PC-3 (cell line): Measurements from ENCODE around the gene UPK1A.

ENCODE experiments used
- EZH2 ChIP-seq: fragments of 300-600 bp; sonication (generic); IDR thresholded peaks from one replicate; pipeline ENCODE4 v1.6.1; 2017; ENCODE audit warnings: antibody characterized with exemption, mild to moderate bottlenecking, low read length; ENCODE audit not compliant: unreplicated experiment
- TF ChIP-seq, protein P1 (sequence below): fragments of 300-600 bp; sonication (generic); conservative IDR thresholded peaks from 2 replicates; pipeline ENCODE4 v1.5.1; 2017; ENCODE audit warnings: antibody characterized with exemption, low read depth, mild to moderate bottlenecking, low read length

DNA sequence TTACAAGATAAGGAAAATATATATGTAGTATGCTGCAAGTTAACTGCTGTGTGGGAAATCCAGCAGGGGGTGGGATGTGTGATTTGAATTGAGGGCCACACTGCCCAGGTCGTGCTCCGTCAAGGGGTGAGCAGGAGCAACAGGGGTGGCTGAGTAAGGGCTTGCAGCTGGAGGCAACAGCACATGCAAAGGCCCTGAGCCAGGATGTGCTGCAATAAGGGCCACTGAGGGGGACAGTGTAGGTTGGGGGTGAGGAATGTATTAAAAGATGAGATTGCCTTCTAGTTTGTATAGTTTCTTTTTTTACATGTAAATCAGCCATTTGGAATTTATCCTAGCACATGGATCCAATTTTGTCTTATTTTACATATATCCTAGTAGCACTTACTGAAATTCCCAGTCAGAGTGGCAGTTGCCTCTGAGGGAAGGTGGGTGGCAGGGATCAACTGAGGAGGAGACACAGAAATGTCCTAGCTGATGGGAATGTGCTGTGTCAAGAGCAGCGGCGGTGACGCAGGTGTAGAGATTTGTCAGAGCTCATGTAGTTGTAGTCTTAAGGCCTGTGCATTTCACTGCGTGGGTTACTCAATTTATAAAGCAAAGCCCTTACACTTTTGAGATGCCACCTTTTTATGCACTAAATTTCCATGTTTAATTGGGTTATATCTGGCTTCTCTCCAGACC lies 42.8 kb upstream of the UPK1A start:
- TF ChIP-seq, protein P1, sequence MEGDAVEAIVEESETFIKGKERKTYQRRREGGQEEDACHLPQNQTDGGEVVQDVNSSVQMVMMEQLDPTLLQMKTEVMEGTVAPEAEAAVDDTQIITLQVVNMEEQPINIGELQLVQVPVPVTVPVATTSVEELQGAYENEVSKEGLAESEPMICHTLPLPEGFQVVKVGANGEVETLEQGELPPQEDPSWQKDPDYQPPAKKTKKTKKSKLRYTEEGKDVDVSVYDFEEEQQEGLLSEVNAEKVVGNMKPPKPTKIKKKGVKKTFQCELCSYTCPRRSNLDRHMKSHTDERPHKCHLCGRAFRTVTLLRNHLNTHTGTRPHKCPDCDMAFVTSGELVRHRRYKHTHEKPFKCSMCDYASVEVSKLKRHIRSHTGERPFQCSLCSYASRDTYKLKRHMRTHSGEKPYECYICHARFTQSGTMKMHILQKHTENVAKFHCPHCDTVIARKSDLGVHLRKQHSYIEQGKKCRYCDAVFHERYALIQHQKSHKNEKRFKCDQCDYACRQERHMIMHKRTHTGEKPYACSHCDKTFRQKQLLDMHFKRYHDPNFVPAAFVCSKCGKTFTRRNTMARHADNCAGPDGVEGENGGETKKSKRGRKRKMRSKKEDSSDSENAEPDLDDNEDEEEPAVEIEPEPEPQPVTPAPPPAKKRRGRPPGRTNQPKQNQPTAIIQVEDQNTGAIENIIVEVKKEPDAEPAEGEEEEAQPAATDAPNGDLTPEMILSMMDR = no peak
- TF ChIP-seq EZH2 = no peak
